ENCODE data around the gene HUS1B. TPM values are rescaled to one million over a fixed set of nuclear protein-coding genes. Genes with fewer than 3 reads are reported as not detected.
"Not testable (repeated sequence)": the region's sequence is repeated elsewhere in the genome, so short reads cannot be mapped to it uniquely, and the experiment has no call there.

Gene HUS1B
- total RNA-seq, 4 donors from 2014 or later = 3.3 to 8.4 (median 7.5) TPM; not detected in 1

- no peaks in the 10 kb centered on the region for H3K4me1 ChIP-seq
- no peaks in the 10 kb centered on the region for H3K36me3 ChIP-seq
- WGBS, 2 donors = 56 to 67% methylated on average over 11 of the region's 11 CpGs
- H3K4me3 ChIP-seq = no peak overlapping the region
- H3K9me3 ChIP-seq = no peaks in the 10 kb centered on the region
- no peak overlapping the region for H3K27ac ChIP-seq
- peak in 1 of 5 experiments; percentile 5 for TF ChIP-seq CTCF (IDR thresholded peaks at IDR 0.05)
- no peak for TF ChIP-seq EP300 (IDR thresholded peaks at IDR 0.05)
- DNase-seq (ENCODE audit: low spot score in 2 of 2) = no peak
- H3K27me3 ChIP-seq = peaks cover 0 to 4% of the 10 kb centered on the region in 2 donors
These were observed 45.0 kb upstream of the HUS1B start for GRCh38 chr6:701700-702479.

- Histone ChIP-seq H3K4me3 (no peak overlapping the region), H3K36me3 (no peaks in the 10 kb centered on the region), H3K4me1 (no peaks in the 10 kb centered on the region), H3K27me3 (peaks cover 0 to 4% of the 10 kb centered on the region in 2 donors), H3K27ac (no peak overlapping the region), H3K9me3 (no peaks in the 10 kb centered on the region)
- DNase-seq (ENCODE audit: low spot score in 2 of 2) = no peak
- no peak for TF ChIP-seq CTCF (IDR thresholded peaks at IDR 0.05)
- no peak for TF ChIP-seq POLR2A (IDR thresholded peaks at IDR 0.05)
- TF ChIP-seq EP300 (IDR thresholded peaks at IDR 0.05) = no peak
- 54 to 56% methylated on average over 4 of the region's 4 CpGs for WGBS, 2 donors
These were observed 44.3 kb upstream of the HUS1B start for GRCh38 chr6:701215-701614.

- Histone ChIP-seq H3K4me3 (no peak overlapping the region), H3K36me3 (no peaks in the 10 kb centered on the region), H3K9me3 (no peaks in the 10 kb centered on the region), H3K27ac (no peak overlapping the region), H3K4me1 (no peaks in the 10 kb centered on the region), H3K27me3 (peaks cover 0 to 4% of the 10 kb centered on the region in 2 donors)
- no peak for TF ChIP-seq POLR2A (IDR thresholded peaks at IDR 0.05)
- TF ChIP-seq CTCF (IDR thresholded peaks at IDR 0.05) = no peak
- no peak for TF ChIP-seq EP300 (IDR thresholded peaks at IDR 0.05)
- 93 to 96% methylated on average over 3 of the region's 3 CpGs for WGBS, 2 donors
- DNase-seq (ENCODE audit: low spot score in 2 of 2) = no peak
These were observed 43.6 kb upstream of the HUS1B start for GRCh38 chr6:700490-700889.

- Histone ChIP-seq H3K4me1 (no peaks in the 10 kb centered on the region), H3K9me3 (no peaks in the 10 kb centered on the region), H3K36me3 (no peaks in the 10 kb centered on the region), H3K4me3 (no peak overlapping the region), H3K27me3 (peaks cover 0 to 4% of the 10 kb centered on the region in 2 donors), H3K27ac (no peak overlapping the region)
- WGBS, 2 donors = 60 to 71% methylated on average over 6 of the region's 6 CpGs
- DNase-seq (ENCODE audit: low spot score in 2 of 2) = no peak
- TF ChIP-seq EP300 (IDR thresholded peaks at IDR 0.05) (no peak), POLR2A (IDR thresholded peaks at IDR 0.05) (no peak), CTCF (IDR thresholded peaks at IDR 0.05) (no peak)
These were observed 42.4 kb upstream of the HUS1B start for GRCh38 chr6:699319-699718.

- H3K4me3 ChIP-seq; H3K36me3 ChIP-seq; DNase-seq (ENCODE audit: low spot score in 2 of 2); H3K9me3 ChIP-seq; H3K27ac ChIP-seq; H3K27me3 ChIP-seq: not testable (repeated sequence)
- peaks cover 0 to 23% (median 11%) of the 10 kb centered on the region in 4 donors for H3K4me1 ChIP-seq
- WGBS, 2 donors = 97% methylated on average over 25 to 35 of the region's 40 CpGs
These were observed 37.7 kb upstream of the HUS1B start for GRCh38 chr6:694431-695126.

Data from tibial nerve (tissue), 4 donors.